ENCODE results near the gene AADACL4.

DNA sequence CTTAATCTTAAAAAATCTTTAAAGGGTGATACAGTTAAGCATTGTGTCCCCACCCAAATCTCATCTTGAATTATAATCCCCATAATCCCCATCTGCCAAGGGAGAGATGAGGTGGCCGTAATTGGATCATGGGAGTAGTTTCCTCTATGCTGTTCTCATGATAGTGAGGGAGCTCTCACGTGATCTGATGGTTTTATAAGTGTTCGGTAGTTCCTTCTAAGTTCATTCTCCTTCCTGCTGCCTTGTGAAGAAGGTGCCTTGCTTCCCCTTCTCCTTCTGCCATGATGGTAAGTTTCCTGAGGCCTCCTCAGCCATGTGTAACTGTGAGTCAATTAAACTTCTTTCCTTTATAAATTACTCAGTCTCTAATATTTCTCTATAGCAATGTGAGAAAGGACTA is 36.6 kb upstream of the AADACL4 start:
- TF ChIP-seq POLR2A (conservative IDR thresholded peaks at IDR 0.05), result no peak
- TF ChIP-seq MCM7 (IDR thresholded peaks at IDR 0.05), result no peak
- no peak for TF ChIP-seq BRF1 (IDR thresholded peaks at IDR 0.05; ENCODE audit: borderline replicate concordance, extremely low read depth, insufficient read length)
- TF ChIP-seq, protein P1, sequence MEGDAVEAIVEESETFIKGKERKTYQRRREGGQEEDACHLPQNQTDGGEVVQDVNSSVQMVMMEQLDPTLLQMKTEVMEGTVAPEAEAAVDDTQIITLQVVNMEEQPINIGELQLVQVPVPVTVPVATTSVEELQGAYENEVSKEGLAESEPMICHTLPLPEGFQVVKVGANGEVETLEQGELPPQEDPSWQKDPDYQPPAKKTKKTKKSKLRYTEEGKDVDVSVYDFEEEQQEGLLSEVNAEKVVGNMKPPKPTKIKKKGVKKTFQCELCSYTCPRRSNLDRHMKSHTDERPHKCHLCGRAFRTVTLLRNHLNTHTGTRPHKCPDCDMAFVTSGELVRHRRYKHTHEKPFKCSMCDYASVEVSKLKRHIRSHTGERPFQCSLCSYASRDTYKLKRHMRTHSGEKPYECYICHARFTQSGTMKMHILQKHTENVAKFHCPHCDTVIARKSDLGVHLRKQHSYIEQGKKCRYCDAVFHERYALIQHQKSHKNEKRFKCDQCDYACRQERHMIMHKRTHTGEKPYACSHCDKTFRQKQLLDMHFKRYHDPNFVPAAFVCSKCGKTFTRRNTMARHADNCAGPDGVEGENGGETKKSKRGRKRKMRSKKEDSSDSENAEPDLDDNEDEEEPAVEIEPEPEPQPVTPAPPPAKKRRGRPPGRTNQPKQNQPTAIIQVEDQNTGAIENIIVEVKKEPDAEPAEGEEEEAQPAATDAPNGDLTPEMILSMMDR (IDR thresholded peaks at IDR 0.05 in 2 of 3, conservative IDR thresholded peaks at IDR 0.05 in 1 of 3; ENCODE audit: insufficient read depth in 2 of 3, low read depth in 1 of 3, low read length in 3 of 3), result no peak
- TF ChIP-seq TAF1 (IDR thresholded peaks at IDR 0.05; ENCODE audit: control insufficient read depth, extremely low read depth, insufficient read depth, low read length, severe bottlenecking), result no peak
- TF ChIP-seq FOXJ3 (CRISPR knock-in tag; IDR thresholded peaks at IDR 0.05), result no peak

Measured in K562 (cell line).